GM15510 (cell line): Measurements from ENCODE around the gene CDCA5.

ENCODE experiments used
- POLR2A ChIP-seq: IDR thresholded peaks from 3 replicates; pipeline ENCODE4 v1.6.1; 2011; ENCODE audit warnings: borderline replicate concordance; ENCODE audit not compliant: insufficient read length; ENCODE audit errors: extremely low read depth

Gene CDCA5

DNA sequence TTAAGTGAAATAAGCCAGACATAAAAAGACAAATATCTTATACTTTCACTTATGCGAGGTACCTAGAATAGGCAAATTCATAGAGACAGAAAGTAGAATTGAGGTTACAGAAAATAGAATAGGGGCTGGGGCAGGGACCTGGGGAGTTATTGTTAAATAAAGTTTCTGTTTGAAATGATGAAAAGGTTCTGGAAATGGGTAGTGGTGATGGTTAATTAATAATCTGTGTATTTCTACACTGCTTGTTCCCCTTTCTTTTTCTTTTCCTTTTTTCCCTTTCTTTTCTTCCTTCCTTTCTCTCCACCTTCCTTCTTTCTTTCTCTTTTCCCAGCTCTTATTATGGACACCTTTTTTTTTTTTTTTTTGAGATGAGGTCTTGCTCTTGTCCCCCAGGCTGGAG is 28.3 kb downstream of the CDCA5 start:
- no peak for TF ChIP-seq POLR2A

DNA sequence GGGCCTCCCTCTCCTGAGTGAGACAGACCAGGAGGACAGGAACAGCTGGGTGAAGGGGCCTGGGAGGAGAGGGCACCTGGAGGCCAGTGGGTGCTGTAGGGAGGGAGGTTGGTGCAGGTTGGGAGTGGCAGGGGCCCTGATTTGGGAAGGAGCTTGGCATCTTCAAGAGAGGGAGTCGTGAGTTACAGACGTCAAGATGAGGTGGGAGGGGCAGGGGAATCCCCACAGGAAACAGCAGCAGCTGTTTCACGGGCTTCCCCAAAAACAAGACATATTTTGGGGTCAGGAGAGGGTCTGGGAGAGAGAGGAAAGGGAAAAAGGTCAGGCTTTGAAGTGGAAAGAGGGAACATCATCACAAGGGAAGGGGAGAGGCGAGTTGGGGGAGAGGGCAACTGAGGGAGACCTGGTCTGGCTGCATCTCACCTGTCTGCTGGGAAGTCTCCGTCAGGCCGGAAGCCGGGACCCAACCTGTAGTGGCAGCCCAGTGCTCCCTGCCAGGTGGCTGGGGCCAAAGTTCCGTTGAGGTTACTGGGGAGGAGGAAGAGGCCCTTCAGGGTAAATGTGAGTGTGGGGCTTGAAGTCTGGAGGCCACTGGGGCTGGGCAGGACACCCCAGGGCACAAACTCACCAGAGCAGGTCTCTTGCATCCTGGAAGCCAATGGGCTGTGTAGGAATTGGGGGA is 29.9 kb downstream of the CDCA5 start:
- TF ChIP-seq POLR2A = no peak

DNA sequence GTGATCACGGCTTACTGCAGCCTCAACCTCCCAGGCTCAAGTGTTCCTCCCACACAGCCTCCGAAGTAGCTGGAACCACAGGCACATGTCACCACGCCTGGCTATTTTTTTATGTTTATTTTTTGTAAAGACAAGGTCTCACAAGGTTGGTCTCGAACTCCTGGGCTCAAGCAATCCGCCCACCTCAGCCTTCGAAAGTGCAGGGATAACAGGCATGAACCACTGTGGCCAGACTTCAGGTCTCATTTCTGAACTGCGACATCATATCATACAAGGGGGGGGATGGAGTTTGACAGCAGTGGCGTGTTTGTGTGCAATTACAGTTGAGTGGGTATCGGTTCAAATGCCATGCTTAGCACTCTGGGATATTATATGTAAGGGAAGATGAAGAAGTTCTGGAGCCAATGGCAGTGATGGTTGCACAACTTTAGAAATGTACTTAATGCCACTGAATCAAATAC is 32.4 kb downstream of the CDCA5 start:
- no peak for TF ChIP-seq POLR2A

DNA sequence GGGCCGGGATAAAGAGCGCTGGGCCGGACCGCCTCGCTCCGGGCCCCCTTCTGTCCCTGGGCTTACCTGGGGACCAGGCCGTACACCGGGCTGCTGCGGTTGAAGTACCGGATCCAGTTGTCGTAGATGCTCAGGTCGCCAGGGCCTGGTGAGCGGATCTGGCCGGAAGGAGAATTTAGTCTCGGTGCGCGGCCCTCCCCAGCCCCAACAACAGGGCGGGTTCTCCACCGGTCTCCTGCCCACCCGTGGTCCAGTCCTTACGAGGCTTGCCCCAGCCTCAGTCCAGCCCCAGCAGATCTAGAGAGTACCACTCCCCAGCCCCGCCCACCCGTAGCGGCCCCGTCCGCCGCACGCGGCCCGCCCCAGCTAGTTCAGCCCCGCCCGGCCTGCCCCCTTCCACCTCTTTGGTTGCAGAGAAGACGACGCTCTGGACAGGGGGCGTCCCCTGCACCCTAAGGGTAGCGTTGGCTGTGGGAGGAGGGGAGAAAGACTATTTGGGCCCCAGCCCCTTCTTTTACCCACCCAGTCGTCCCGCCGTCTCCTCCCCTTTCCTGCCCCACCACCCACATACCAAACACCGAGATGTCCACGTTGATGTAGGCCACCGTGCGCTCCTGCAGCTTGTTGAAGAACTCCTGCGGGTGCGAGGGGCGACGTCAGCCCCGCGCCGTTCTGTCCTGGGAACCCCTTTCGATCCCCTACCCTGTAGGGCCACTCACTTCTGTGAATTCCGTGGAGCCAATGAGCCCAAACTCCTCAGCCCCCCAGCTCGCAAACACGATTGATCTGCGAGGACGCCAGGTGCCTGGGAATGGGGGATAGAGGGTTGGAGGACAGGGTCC is 36.0 kb downstream of the CDCA5 start:
- TF ChIP-seq POLR2A = peak; percentile 15

DNA sequence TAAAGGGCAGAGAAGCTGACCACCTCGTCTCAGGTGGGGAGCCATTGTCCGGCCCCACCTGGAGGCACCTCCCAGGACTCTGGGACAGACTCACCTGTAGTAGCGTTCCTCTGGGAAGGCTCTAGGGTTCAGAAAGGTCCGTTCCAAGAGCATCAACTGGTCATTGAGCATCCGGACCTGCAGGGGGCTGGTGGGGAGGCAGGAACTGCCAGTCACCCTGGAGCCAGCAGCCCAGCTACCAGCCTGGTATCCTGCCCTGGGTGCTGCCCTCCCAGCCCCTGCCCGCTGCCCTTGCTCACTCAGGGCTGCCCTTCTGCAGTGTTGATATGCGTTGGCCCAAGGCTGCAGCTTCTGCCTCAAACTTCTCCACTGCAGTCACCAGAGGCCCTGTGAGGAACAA is 38.1 kb downstream of the CDCA5 start:
- no peak for TF ChIP-seq POLR2A

DNA sequence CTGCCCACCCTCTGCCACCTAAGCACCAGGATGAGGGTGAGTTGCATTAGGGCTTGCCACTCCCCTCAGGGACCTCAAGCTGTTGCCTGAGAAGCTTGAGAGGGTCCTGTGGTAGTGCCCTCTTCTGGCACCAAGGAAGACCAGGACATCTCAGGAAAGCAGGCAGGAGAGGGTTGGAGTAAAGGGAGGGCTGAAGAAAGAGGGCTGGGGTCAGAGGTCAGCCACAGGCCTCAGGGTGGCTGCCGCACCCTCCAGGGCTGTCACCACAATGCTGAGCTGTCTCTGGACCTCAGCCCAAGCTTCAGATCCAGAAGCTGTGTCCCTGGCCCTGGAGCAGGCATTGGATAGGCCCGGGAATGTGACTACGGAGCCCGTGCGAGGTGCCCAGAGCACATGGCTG is 38.8 kb downstream of the CDCA5 start:
- no peak for TF ChIP-seq POLR2A

DNA sequence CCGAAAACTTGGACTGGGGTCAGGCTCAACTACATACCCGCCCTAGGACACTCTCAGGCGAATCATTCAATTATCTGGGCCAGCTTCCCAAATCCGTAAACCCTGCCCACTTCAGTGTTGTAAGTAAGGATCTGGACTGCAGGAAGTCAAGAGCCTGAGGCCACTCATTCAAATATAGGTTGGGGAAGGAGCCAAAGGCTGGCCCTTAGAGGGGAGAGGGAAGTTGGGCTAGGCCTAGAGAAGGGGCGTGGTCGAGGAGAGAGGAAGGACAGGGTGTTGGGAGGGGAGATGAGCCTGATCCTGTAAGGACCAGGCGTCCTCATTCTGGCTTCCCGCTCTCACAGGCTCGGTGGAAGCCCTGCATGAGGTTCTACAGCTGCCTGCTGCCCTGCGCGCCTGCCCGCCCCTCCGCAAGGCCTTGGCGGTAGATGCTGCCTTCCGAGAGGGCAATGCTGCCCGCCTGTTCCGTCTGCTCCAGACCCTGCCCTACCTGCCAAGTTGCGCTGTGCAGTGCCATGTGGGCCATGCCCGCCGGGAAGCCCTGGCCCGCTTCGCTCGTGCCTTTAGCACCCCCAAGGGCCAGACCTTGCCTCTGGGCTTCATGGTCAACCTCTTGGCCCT is 39.8 kb downstream of the CDCA5 start:
- TF ChIP-seq POLR2A = no peak

DNA sequence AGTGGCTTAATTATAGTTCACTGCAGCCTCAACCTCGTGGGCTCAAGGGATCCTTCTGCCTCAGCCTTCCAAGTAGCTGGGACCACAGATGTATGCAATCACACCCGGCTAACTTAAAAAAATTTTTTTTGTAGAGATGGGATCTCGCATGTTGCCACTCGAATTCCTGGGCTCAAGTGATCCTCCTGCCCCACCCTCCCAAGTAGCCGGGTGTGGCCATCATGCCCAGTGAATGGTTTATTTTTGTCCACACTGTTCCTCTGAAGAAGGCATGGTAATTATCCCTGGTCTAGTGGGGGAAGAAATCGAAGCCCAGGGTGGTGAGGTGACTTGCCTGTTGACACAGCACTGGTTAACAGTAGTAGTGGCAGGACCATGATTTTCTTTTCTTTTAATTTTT is 40.9 kb downstream of the CDCA5 start:
- TF ChIP-seq POLR2A = no peak

DNA sequence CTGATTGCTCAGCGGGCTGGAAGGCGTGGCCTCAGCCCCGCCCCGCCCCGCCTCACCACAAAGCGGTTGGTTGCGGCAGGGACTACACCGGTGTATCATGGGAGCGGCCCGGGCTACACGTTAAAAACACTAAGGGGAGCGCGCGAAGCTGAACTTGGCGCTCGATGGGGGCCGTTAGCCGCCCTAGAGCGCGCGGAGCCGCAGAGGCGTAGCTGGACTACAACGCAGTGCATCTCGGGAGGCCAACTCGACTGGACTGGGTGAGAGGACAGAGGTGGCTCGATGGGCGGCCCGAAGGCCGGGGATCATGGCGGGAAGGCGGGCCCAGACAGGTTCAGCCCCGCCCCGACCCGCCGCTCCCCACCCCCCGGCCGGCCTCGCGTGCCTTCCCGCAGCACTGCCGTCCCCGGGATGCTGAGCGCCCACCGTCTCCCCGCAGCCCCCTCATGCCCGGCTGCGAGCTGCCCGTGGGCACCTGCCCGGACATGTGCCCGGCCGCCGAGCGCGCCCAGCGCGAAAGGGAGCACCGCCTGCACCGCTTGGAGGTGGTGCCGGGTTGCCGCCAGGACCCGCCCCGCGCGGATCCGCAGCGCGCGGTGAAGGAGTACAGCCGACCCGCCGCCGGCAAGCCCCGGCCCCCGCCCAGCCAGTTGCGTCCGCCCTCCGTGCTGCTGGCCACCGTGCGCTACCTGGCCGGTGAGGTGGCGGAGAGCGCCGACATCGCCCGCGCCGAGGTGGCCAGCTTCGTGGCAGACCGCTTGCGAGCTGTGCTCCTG is 42.8 kb downstream of the CDCA5 start, which contains the start of gene SAC3D1:
Gene SAC3D1 (plus strand): TSS at position 364 of the 776 bp plus-strand sequence. CDS start 83 bp downstream, at position 447.
- peak; percentile 35 for TF ChIP-seq POLR2A

DNA sequence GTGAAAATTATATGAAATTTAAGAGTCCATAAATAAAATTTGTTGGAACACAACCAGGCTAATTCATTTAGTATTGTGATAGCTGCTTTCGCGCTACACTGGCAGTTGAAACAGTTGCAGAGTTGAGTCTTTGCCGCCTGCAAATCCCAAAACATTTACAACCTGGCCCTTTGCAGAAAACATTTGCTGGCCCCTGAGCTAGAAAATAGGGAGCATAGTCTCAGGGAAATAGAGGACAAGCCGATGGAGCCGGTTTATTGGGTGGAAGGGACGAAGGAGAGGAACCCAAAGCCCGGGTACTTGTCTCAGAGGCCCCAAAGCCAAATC is 43.4 kb downstream of the CDCA5 start:
- TF ChIP-seq POLR2A = peak; percentile 53

DNA sequence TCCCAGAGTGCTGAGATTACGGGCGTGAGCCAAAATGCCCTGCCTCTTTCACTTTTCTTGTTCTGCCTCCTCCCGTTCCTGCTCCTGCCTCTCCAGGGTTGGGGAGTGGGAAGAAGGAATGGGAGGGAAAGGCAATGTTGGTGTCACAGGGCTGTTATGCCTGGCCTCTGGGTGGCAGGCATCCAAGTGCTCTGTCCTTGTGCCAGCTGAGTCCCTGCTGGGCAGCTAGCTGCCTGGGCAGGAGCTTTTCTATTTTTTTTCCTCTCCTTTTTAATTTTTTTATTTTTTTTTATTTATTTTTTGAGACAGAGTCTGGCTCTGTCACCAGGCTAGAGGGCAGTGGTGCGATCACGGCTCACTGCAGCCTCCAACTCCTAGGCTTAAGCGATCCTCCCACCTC is 46.9 kb downstream of the CDCA5 start:
- no peak for TF ChIP-seq POLR2A

DNA sequence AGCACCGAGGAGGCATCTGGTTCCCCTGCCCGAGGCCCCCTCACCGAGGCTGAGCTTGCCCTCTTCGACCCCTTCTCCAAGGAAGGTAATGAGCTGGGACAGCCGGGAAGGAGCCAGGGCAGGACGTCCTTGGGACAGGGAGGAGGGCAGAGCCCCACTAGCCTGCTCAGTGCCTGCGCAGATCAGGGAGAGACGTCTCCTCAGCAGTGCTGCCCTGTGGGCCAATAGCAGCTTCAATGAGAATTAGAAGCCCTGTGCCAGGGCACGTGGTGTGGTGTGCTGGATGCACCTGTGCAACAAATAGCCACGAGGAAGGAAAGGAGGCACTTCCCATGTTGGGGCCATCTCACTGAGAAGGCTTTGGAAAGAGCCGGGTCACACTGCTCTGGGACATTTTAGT is 48.3 kb downstream of the CDCA5 start:
- TF ChIP-seq POLR2A = no peak

DNA sequence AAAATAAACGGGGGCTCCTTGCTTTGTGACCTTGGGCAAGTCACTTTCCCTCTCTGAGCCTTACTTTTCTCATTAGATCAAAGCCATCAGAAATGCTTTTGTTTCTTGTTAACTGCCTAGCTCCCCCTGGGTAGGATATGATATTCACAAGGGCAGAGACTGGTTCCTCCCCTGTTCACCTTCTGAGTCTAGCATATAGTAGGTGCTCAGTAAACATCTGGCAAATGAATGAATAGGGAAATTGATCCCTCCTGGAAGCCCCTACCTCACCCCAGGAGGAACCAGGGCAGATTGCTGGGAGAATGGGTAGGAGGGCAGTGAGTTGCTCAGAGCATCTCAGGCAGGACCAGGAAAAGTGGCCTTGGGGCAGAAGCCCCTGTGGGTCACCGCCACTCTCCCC is 49.4 kb downstream of the CDCA5 start:
- no peak for TF ChIP-seq POLR2A

DNA sequence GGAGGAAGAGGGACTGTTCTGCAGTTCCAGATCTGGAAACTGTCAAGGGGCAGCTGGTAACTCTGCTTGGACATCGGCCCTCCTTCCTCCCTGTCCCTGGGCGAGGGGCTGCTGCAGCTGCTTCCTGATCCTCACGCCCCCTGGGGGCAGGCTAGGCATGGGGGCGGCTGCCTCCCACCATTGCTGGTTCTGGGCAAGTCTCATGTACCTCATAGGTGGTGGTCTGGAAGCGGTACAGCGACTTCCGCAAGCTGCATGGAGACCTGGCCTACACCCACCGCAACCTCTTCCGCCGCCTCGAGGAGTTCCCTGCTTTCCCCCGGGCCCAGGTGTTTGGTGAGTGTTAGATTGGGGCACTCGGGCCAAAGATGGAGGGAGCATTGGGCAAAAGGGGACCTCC is 51.6 kb downstream of the CDCA5 start:
- TF ChIP-seq POLR2A = no peak
